Erythroblast (primary cell): ENCODE measurements around the gene GAL3ST3.

Experiments
- GATA1 ChIP-seq: IDR thresholded peaks from 2 replicates; pipeline ENCODE4 v1.6.1; 2011; ENCODE audit warnings: low read depth, mild to moderate bottlenecking, control low read depth, low read length, moderate library complexity
- POLR2A ChIP-seq: IDR thresholded peaks from 2 replicates; pipeline ENCODE4 v1.6.1; 2011; ENCODE audit warnings: mild to moderate bottlenecking, low read length

- no peak for TF ChIP-seq GATA1
- no peak for TF ChIP-seq POLR2A
These were observed 29.0 kb upstream of the GAL3ST3 start for GRCh38 chr11:66077927-66078326.
